MM.1S (cell line): ENCODE measurements around the gene RAB40AL.
"Not testable (repeated sequence)": the region's sequence is repeated elsewhere in the genome, so short reads cannot be mapped to it uniquely, and the experiment has no call there.

Experiments
- EZH2 ChIP-seq: fragments of 300-600 bp; sonication (generic); optimal IDR thresholded peaks from 2 replicates; pipeline ENCODE3; 2017; ENCODE audit warnings: low read depth, mild to moderate bottlenecking, antibody characterized with exemption, low read length, mixed read lengths
- TF ChIP-seq, protein P1 (sequence below): fragments of 300-600 bp; sonication (generic); IDR thresholded peaks from 2 replicates; pipeline ENCODE4 v1.5.1; 2016; ENCODE audit warnings: antibody characterized with exemption, low read length, mixed read lengths

GRCh38 chrX:102971536-102971935, 34.5 kb downstream of the RAB40AL start:
- not testable (repeated sequence) for TF ChIP-seq EZH2
- TF ChIP-seq, protein P1, sequence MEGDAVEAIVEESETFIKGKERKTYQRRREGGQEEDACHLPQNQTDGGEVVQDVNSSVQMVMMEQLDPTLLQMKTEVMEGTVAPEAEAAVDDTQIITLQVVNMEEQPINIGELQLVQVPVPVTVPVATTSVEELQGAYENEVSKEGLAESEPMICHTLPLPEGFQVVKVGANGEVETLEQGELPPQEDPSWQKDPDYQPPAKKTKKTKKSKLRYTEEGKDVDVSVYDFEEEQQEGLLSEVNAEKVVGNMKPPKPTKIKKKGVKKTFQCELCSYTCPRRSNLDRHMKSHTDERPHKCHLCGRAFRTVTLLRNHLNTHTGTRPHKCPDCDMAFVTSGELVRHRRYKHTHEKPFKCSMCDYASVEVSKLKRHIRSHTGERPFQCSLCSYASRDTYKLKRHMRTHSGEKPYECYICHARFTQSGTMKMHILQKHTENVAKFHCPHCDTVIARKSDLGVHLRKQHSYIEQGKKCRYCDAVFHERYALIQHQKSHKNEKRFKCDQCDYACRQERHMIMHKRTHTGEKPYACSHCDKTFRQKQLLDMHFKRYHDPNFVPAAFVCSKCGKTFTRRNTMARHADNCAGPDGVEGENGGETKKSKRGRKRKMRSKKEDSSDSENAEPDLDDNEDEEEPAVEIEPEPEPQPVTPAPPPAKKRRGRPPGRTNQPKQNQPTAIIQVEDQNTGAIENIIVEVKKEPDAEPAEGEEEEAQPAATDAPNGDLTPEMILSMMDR, result not testable (repeated sequence)
